GM19023 (cell line): ENCODE data around the gene CEMP1.
A peak's percentile ranks its signal among the peaks of the same experiment; 100 is the strongest.
"Not testable (repeated sequence)": the region's sequence is repeated elsewhere in the genome, so short reads cannot be mapped to it uniquely, and the experiment has no call there.

Source experiments
- ATAC-seq: cut with Tn5 transposase; IDR thresholded peaks from one replicate; pipeline ENCODE4 v1.9.1; 2021; ENCODE audit warnings: mild to moderate bottlenecking, moderate library complexity; ENCODE audit not compliant: unreplicated experiment

Gene CEMP1, protein sequence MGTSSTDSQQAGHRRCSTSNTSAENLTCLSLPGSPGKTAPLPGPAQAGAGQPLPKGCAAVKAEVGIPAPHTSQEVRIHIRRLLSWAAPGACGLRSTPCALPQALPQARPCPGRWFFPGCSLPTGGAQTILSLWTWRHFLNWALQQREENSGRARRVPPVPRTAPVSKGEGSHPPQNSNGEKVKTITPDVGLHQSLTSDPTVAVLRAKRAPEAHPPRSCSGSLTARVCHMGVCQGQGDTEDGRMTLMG

DNA sequence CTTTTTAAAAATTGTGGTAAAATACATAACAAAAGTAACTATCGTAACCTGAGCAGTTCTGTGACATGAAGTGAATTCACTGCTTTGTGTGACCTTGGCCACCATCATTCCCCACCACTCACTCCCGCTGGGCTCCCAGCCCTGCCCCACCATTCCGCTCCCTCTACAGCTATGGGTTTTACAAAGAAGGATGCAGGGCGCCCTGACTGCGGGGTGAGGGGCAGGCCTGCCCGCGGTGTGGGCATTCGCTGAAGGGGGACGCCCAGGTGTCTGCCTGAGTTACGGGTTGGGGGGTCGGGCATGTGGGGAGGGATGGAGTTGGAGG is at the start of gene CEMP1:
Gene CEMP1, minus strand, starts transcription at position 38 of the 325 bp plus-strand sequence. CDS start 335 bp downstream, outside the sequence.
- ATAC-seq = no peak

GRCh38 chr16:2580818-2581217 is 49.6 kb upstream of the CEMP1 start:
- ATAC-seq = not testable (repeated sequence)

DNA sequence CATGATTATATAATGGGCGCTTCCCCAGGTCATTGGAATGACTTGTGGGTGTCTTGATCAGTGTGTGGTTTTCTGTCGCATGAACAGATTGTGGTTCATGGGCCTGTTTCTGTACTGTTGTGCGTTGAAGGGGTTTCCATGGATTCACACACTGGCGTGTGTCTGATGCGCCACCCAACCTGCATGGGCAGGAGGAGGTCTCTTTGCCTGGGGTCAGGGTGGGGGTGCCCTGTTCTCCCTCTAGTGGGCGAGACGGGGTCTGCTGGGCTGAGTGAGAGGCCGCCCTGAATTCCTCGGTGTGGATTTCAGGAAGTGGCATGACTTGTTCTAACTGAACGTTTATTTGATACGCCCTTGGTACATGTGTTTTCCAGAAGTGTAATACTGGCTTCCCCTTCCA is 48.9 kb upstream of the CEMP1 start:
- ATAC-seq = not testable (repeated sequence)

DNA sequence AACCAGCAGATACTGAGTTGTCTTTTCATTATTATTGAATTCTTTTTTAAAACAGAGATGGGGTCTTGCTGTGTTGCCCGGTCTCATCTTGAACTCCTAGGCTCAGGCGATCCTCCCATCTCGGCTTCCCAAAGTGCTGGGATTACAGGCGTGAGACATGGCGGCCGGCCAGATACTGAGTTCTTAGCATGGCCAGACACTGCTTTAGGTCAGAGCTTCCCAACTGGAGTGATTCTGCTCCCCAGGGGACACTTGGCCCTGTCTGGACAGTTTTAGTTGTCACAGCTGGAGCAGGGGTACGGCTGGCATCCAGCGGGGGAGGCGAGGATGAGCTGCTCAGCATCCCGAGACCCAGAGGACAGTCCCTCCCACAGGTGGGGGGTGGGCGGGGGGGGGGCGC is 47.7 kb upstream of the CEMP1 start:
- ATAC-seq = not testable (repeated sequence)

DNA sequence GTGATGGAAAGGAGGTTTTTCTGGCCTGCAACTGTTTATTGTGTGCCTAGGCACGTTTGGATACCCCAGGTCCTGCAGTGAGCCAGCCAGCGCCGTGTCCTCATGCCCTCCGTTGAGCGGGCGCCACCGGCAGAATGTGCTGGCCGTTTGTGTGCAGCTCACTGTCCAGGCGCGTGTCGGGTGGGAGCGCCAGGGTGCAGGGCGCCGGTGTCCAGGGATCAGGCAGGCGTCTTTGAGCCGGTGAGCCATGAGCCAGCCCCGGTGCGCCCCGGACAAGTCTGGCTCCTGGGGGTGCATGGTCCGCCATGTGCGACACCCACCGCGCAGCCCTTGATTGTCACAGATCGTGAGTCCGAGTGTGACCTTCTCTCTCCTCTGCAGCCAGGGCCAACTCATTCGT is 45.8 kb upstream of the CEMP1 start:
- ATAC-seq = not testable (repeated sequence)

DNA sequence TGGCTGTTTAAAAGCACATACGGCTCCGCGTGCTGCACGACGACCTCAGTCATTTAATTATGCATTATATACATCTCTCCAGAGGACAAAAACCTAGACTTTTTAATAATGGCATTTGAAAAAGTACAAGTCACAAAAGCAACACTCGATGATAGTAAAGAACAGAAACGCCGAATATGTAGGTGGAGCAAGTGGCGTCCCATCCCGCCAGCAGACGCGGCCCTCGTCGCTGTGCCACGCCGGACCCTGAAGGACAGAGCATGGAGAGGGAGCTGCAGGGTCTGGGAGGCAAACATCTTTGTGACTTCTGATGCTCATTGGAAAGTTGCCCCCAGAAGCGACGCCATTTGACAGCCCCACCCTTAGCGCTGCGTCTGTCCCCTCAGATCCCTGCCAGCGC is 44.6 kb upstream of the CEMP1 start:
- ATAC-seq = not testable (repeated sequence)

DNA sequence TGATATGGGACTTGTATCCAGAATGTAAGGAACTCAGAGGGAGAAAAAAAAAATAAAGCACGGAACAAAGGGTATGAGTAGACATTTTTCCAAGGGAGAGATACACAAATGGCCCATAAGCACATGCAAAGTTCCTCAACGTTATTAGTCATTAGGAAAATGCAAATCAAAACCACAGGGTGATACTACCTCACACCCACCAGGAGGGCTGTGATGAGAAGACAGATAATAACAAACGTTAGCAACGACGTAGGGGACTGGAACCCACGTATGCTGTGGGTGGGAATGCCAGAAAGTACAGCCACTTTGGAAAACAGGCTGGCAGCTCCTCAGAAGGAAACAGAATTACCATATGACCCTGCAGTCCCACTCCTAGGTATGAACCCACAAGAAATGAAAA is 41.5 kb upstream of the CEMP1 start:
- not testable (repeated sequence) for ATAC-seq

- ATAC-seq = not testable (repeated sequence)
Measured at GRCh38 chr16:2568573-2568972, 37.4 kb upstream of the CEMP1 start.

DNA sequence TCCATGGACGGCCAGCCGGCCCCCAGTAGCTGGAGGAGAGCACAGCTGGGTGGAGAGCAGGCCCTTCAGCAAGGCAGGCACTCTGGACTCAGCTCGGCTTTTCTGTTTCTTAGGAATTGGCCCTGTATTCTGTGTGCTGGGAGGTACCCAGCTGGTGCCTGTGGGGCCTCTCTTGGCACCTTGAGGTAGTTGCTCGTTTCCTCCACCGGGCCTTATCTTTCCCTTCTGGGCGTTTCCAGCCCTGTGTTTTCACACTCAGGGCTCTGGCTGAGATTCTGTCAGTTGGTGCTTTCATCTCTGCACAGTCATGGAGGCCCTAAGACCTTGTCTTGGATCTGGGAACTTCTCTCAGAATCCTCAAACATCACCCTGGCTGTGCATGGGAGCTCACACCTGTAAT is 36.3 kb upstream of the CEMP1 start:
- ATAC-seq = not testable (repeated sequence)

- peak; percentile 61 for ATAC-seq
Measured at GRCh38 chr16:2560798-2561133, 29.6 kb upstream of the CEMP1 start.

DNA sequence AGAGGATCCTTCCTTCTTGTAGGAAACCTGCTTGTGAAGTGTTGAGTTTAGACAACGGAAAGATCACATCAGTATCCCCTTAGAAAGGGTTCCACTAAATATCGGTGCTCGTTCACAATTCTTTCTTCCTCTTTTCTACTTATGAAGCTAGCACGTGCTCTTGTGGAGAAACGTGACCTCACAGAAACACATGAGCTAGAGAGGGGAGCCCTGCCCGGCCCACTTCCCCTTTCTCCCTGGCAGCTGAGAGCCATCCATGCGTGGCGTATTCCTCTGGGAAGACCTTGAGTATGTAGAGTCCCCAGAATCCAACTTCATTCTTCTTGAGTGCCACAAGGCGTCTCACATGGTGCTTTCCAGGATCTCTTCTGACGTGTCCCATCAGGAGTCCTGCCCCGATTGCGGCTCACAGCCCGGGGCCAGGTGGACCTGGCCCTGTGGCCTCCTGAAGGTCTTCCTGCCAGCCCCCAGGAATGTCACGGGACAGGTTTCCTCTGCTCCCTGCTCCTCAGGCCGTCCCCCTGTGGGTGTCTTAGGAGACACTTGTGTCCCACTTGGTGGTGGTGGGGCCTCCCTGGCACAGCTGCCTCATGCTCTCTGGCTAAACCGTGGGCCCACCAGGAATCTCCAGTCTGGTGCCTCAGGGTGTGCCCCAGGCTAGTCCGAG is 29.1 kb upstream of the CEMP1 start:
- ATAC-seq = peak; percentile 31

DNA sequence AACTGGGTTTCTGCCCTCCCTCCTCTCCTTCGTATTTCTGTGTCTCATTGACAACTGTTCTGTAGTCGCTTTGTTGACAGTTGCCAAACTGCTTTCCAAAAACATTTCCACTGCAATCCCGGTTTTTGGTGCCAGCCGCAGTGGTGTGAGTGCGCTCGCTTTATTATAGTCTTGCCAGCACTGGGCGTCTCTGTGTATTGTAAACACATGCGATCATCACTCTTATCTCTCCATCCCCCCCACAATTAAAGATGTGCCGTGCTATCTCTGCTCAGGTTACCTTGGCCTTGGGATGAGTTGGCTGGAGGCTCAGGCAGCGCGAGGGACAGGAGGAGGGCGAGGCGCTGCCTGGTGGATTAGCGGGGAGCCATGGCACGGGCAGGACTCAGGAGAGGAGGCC is 25.9 kb upstream of the CEMP1 start:
- ATAC-seq = not testable (repeated sequence)

DNA sequence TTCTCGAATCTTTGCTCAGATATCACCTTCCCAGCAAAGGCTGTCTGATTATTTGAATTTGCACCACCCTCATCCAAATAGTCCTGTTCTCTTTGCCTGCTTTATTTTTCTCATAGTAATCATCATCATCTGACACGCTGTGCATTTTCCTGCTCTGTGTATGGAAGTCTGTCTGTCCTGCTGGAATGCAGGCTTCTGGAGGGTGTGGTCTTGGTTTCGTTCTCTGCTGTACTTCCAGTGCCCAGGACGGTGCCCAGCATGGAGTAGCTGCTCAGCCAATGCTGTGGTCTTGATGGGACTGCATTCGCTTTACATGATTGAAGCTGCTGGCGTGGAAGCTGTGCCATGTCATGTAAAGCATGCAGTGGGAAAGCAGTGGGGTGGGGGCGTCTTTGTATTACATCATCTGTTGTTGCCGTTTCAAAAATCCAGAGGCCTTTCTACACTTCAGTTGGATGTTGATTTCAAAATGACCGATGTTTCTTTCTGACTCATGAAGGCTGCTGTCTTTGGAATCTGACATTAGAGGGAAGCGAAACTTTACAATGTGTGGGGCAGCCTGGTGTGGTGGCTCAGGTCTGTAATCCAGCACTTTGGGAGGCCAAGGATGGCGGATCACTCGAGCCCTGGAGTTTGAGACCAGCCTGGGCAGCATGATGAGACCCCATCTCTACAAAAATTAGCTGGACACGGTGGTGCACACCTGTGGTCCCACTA is 23.7 kb upstream of the CEMP1 start:
- not testable (repeated sequence) for ATAC-seq

DNA sequence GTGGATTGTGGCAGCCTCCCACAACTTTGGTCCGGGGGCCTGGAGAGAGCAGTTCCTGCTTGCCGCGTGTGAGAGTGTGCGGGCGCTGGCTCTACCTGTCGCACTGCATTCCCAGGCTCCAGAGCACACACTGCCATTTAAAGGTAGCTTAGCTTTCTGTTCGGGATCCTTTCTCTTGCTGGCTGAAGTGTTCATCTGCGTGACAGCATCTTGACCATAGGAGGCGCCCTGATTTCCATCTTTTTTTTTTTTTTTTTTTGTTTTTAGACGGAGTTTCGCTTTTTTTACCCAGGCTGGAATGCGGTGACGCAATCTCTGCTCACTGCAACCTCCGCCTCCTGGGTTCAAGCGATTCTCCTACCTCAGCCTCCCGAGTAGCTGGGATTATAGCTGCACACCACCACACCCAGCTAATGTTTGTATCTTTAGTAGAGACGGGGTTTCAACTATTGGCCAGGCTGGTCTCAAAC is 20.2 kb upstream of the CEMP1 start:
- not testable (repeated sequence) for ATAC-seq

DNA sequence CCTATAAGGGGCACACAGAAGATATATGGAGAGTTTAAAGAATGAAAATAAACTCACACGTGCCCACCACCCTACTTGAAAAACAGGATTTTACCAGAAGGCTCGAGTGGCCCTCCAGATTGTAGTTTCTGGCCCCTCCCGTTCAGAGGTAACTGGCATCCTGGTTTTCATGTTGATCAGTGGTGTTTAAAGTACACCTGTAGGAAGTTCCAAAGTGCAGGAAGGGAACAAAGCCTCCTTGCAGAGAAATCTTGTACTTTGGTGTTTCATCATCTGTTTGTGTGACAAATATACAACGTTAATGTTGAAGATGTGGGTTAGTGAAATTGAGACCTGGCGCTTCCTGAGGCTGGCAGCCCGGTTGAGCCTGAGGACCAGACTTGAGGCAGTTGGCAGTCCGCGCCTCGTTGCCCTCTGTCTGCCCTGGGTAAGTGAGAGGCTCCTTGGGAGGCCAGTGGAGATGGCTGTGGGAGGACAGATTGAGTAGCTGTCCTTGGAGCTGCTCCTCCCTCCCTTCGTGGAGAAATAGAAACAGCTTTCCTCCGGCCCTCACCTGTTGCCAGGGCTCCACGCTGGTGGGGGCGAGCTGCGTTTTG is 19.2 kb upstream of the CEMP1 start:
- ATAC-seq = not testable (repeated sequence)

DNA sequence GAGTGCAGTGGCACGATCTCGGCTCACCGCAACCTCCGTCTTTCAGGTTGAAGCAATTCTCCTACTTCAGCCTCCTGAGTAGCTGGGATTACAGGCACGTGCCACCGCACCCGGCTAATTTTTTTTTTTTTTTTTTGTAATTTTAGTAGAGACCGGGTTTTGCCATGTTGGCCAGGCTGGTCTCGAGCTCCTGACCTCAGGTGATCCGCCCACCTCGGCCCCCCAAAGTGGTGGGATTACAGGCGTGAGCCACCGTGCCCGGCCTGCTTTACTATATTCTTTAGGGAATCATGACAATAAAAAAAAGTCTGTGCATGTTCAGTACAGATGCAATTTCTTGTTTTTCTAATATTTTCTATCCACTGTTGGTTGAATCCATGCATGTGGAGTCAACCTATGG is 12.6 kb upstream of the CEMP1 start:
- not testable (repeated sequence) for ATAC-seq

- ATAC-seq = not testable (repeated sequence)
Measured at GRCh38 chr16:2541409-2541808, 10.2 kb upstream of the CEMP1 start.

DNA sequence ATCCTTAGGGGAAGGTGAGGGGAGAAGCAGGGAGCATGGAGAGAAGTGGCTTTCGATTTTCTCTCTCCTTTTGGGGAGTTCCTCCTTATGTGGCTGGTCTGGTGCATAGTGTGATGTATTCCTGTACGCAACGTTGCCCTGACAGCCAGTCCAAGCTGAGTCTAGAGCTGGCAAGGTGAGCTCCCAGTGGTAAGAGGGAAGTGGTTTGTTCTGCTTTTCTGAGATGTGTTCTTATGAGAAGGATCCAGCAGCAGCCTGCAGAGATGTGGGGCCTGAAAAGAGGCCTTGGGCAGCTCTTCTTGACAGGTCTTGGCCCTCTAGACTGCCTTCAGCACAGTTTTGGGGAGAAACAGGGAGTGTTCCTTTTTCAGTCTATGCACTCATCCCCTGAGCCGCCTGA is 9.7 kb upstream of the CEMP1 start:
- not testable (repeated sequence) for ATAC-seq

- not testable (repeated sequence) for ATAC-seq
Measured at GRCh38 chr16:2539845-2540458, 8.7 kb upstream of the CEMP1 start.

- not testable (repeated sequence) for ATAC-seq
Measured at GRCh38 chr16:2539192-2539844, 8.1 kb upstream of the CEMP1 start.
